K562 (cell line): ENCODE results near the gene TXNL1. TPM values are rescaled to one million over a fixed set of nuclear protein-coding genes. Genes with fewer than 3 reads are reported as not detected.
A peak's percentile ranks its signal among the peaks of the same experiment; 100 is the strongest.

ENCODE experiments used
- CBFB ChIP-seq: sonication (generic); formaldehyde crosslinking; IDR thresholded peaks from 2 replicates; pipeline ENCODE4 v1.4.0; 2020; ENCODE audit warnings: mild to moderate bottlenecking, missing genetic modification reagents
- ELK1 ChIP-seq: sonication (generic); formaldehyde crosslinking; IDR thresholded peaks from 2 replicates; pipeline ENCODE4 v1.8.1; 2022; ENCODE audit warnings: missing genetic modification reagents
- FOXM1 ChIP-seq, 2 experiments: fragments of 450-650 bp in 1 of 2; sonication (generic) in 1 of 2; formaldehyde crosslinking in 1 of 2; IDR thresholded peaks; 2 replicates each; pipeline versions ENCODE4 v1.6.1 to v1.9.0; 2017 to 2022; ENCODE audit warnings: low read depth in 2 of 2, mild to moderate bottlenecking in 2 of 2, missing genetic modification reagents in 1 of 2, moderate library complexity in 1 of 2
- GATA2 ChIP-seq: sonication (generic); formaldehyde crosslinking; IDR thresholded peaks from 2 replicates; pipeline ENCODE4 v1.4.0; 2020; ENCODE audit warnings: mild to moderate bottlenecking, missing genetic modification reagents
- GATAD2A ChIP-seq: fragments of 450-650 bp; IDR thresholded peaks from 2 replicates; pipeline ENCODE4 v1.6.1; 2017
- HDGF ChIP-seq: fragments of 450-650 bp; IDR thresholded peaks from 2 replicates; pipeline ENCODE4 v1.6.1; 2016
- KAT2B ChIP-seq: IDR thresholded peaks from one replicate; pipeline ENCODE4 v1.6.1; 2012; ENCODE audit warnings: low read depth, mild to moderate bottlenecking, control low read depth, inconsistent platforms, low read length, moderate library complexity
- L3MBTL2 ChIP-seq: fragments of 450-650 bp; IDR thresholded peaks from 2 replicates; pipeline ENCODE4 v1.6.1; 2016; ENCODE audit warnings: mild to moderate bottlenecking, moderate library complexity
- MAFK ChIP-seq: IDR thresholded peaks from 2 replicates; pipeline ENCODE4 v1.6.1; 2011; ENCODE audit warnings: low read length, improper control_type of control experiment
- MEIS2 ChIP-seq: fragments of 450-650 bp; IDR thresholded peaks from 2 replicates; pipeline ENCODE4 v1.6.1; 2014; ENCODE audit warnings: mild to moderate bottlenecking; ENCODE audit not compliant: partially characterized antibody
- MLLT1 ChIP-seq, 2 experiments: fragments of 450-650 bp; IDR thresholded peaks; 2 replicates each; pipeline ENCODE4 v1.6.1; 2016
- NCOA1 ChIP-seq: fragments of 450-650 bp; IDR thresholded peaks from 2 replicates; pipeline ENCODE4 v1.6.1; 2016; ENCODE audit warnings: low read depth
- NCOR1 ChIP-seq: fragments of 450-650 bp; IDR thresholded peaks from 2 replicates; pipeline ENCODE4 v1.6.1; 2016; ENCODE audit warnings: mild to moderate bottlenecking, moderate library complexity
- NFIC ChIP-seq: fragments of 450-650 bp; IDR thresholded peaks from 2 replicates; pipeline ENCODE4 v1.6.1; 2017; ENCODE audit warnings: mild to moderate bottlenecking, inconsistent platforms
- NR3C1 ChIP-seq: sonication (generic); formaldehyde crosslinking; IDR thresholded peaks from 2 replicates; pipeline ENCODE4 v1.8.1; 2022; ENCODE audit warnings: missing genetic modification reagents
- PCBP1 ChIP-seq: fragments of 200-400 bp; formaldehyde crosslinking; IDR thresholded peaks from 2 replicates; pipeline ENCODE4 v1.6.1; 2018; ENCODE audit warnings: mild to moderate bottlenecking, low read depth, low read length; ENCODE audit not compliant: poor library complexity, severe bottlenecking
- PHF21A ChIP-seq: fragments of 450-650 bp; IDR thresholded peaks from 2 replicates; pipeline ENCODE4 v1.6.1; 2017; ENCODE audit warnings: low read depth, borderline replicate concordance
- POLR2AphosphoS2 ChIP-seq: IDR thresholded peaks from 2 replicates; pipeline ENCODE4 v1.6.1; 2012; ENCODE audit warnings: low read length, improper control_type of control experiment
- PTBP1 ChIP-seq: fragments of 200-400 bp; formaldehyde crosslinking; IDR thresholded peaks from 2 replicates; pipeline ENCODE4 v1.6.1; 2017; ENCODE audit warnings: low read depth, low read length
- SIN3A ChIP-seq, 2 experiments: fragments of 150-350 bp in 1 of 2; IDR thresholded peaks; 2 replicates each; pipeline ENCODE4 v1.6.1; 2011 to 2016; ENCODE audit warnings: borderline replicate concordance in 2 of 2, low read depth in 2 of 2, low read length in 2 of 2, mild to moderate bottlenecking in 2 of 2, moderate library complexity in 2 of 2; ENCODE audit not compliant: control insufficient read depth in 1 of 2
- SMARCA4 ChIP-seq: fragments of 450-650 bp; IDR thresholded peaks from 2 replicates; pipeline ENCODE4 v1.6.1; 2016
- SMARCC2 ChIP-seq: fragments of 450-650 bp; IDR thresholded peaks from 2 replicates; pipeline ENCODE4 v1.6.1; 2017; ENCODE audit warnings: antibody characterized with exemption, moderate library complexity, mild to moderate bottlenecking, low read depth
- SMARCE1 ChIP-seq: fragments of 450-650 bp; IDR thresholded peaks from 2 replicates; pipeline ENCODE4 v1.7.1; 2016; ENCODE audit warnings: mild to moderate bottlenecking
- SNAPC5 ChIP-seq: fragments of 250-450 bp; sonication (Bioruptor Pico); IDR thresholded peaks from 2 replicates; pipeline ENCODE4 v1.8.0; 2021; ENCODE audit warnings: moderate library complexity, mild to moderate bottlenecking, inconsistent platforms
- TAL1 ChIP-seq: fragments of 450-650 bp; IDR thresholded peaks from 2 replicates; pipeline ENCODE4 v1.6.1; 2016; ENCODE audit warnings: mild to moderate bottlenecking
- ZFP1 ChIP-seq: fragments of 450-650 bp; formaldehyde crosslinking; IDR thresholded peaks from 2 replicates; pipeline ENCODE4 v1.4.0; 2020; ENCODE audit warnings: mild to moderate bottlenecking, mixed read lengths
- ZNF134 ChIP-seq: fragments of 250-450 bp; sonication (Bioruptor Pico); conservative IDR thresholded peaks from 2 replicates; pipeline ENCODE4 v1.4.0; 2020
- ZNF217 ChIP-seq: sonication (generic); formaldehyde crosslinking; IDR thresholded peaks from 2 replicates; pipeline ENCODE4 v1.8.0; 2022; ENCODE audit warnings: mild to moderate bottlenecking, missing genetic modification reagents
- ZNF316 ChIP-seq: fragments of 450-650 bp; IDR thresholded peaks from 2 replicates; pipeline ENCODE4 v1.6.1; 2016
- polyA plus RNA-seq, 8 experiments: library from polyadenylated mRNA; depleted of rRNA in 4 of 8; stranded (reverse) in 5 of 8; unstranded in 3 of 8; fragments of >200 nt; fragmentation: Nextera tagmentation in 2 of 8; fragmentation: Illumina TruSeq in 1 of 8; extraction: Ambion mirVana in 2 of 8; extraction: Trizol in 1 of 8; gene quantifications; 2 replicates each; pipeline versions ENCODE4 v1.2.1 to v1.2.3, GENCODE V29; 2011 to 2014; ENCODE audit warnings: inconsistent platforms in 1 of 8, missing spikeins in 1 of 8
- total RNA-seq, 7 experiments: library from RNA; depleted of rRNA in 6 of 7; stranded (reverse); fragments of >200 nt in 6 of 7; fragmentation: Illumina TruSeq in 2 of 7; extraction: Trizol in 2 of 7; gene quantifications; 2 replicates each; pipeline versions ENCODE4 v1.2.1 to v1.2.3, GENCODE V29; 2011 to 2021; ENCODE audit warnings: low replicate concordance in 1 of 7

Gene TXNL1
- total and polyA plus RNA-seq, 9 of the 15 experiments (the other 6 are each of a cell fraction or from before 2014, with no cell fraction given) = 45.4 to 103 (median 65.7) TPM

GRCh38 chr18:56632070-56633022 is 6.0 kb downstream of the TXNL1 start (continued):
- TF ChIP-seq ZNF217 (CRISPR knock-in tag) (no peak), MAFK (no peak), MEIS2 (peak; percentile 19), PHF21A (no peak), SMARCE1 (no peak), ELK1 (no peak), TAL1 (peak; percentile 76), FOXM1 (IDR thresholded peaks at IDR 0.05; ENCODE audit: low read depth) (peak; percentile 43; the same call in 1 of the 2 replicates), FOXM1 (CRISPR knock-in tag; IDR thresholded peaks at IDR 0.05; ENCODE audit: low read depth) (no peak), SMARCC2 (peak; percentile 41; the same call in 1 of the 2 replicates), ZFP1 (no peak), NCOA1 (no peak), ZNF316 (no peak), PCBP1 (no peak), SMARCA4 (peak; percentile 78), GATA2 (CRISPR knock-in tag) (no peak), PTBP1 (no peak), POLR2AphosphoS2 (no peak), CBFB (CRISPR knock-in tag) (no peak), SIN3A (IDR thresholded peaks at IDR 0.05; ENCODE audit: borderline replicate concordance in 2 of 2, control insufficient read depth in 1 of 2, low read depth in 2 of 2, low read length in 2 of 2) (no peak), SNAPC5 (CRISPR knock-in tag) (no peak), GATAD2A (no peak), KAT2B (no peak), L3MBTL2 (no peak), NCOR1 (peak; percentile 58; the same call in 1 of the 2 replicates), MLLT1 (IDR thresholded peaks at IDR 0.05) (no peak), ZNF134 (CRISPR knock-in tag) (no peak), NFIC (0 out of 2 replicates have a peak, but pooled peaks have one; percentile 6), HDGF (no peak), NR3C1 (CRISPR knock-in tag) (no peak)
